ENCODE measurements around the gene MICA.

The MICA gene

GRCh38 chr6:31419842-31420241 lies 16.4 kb downstream of the MICA start:
- TF ChIP-seq TAF1 (IDR thresholded peaks at IDR 0.05; ENCODE audit: borderline replicate concordance, insufficient read depth, low read length) (no peak), POLR2AphosphoS5 (IDR thresholded peaks at IDR 0.05; ENCODE audit: low read depth, low read length) (no peak), FOXP2 (optimal IDR thresholded peaks at IDR 0.05; ENCODE audit: borderline replicate concordance, extremely low read depth, extremely low read length, insufficient read depth) (no peak), REST (IDR thresholded peaks at IDR 0.05; ENCODE audit: insufficient read depth in 1 of 2, low read depth in 2 of 2, low read length in 2 of 2) (no peak), SIN3A (IDR thresholded peaks at IDR 0.05; ENCODE audit: borderline replicate concordance, insufficient read depth, low read length) (no peak)

GRCh38 chr6:31420546-31420945 lies 17.2 kb downstream of the MICA start:
- TF ChIP-seq FOXP2 (optimal IDR thresholded peaks at IDR 0.05; ENCODE audit: borderline replicate concordance, extremely low read depth, extremely low read length, insufficient read depth) (no peak), REST (IDR thresholded peaks at IDR 0.05; ENCODE audit: insufficient read depth in 1 of 2, low read depth in 2 of 2, low read length in 2 of 2) (no peak), TAF1 (IDR thresholded peaks at IDR 0.05; ENCODE audit: borderline replicate concordance, insufficient read depth, low read length) (no peak), POLR2AphosphoS5 (IDR thresholded peaks at IDR 0.05; ENCODE audit: low read depth, low read length) (no peak), SIN3A (IDR thresholded peaks at IDR 0.05; ENCODE audit: borderline replicate concordance, insufficient read depth, low read length) (no peak)

- no peak for TF ChIP-seq REST (IDR thresholded peaks at IDR 0.05; ENCODE audit: insufficient read depth in 1 of 2, low read depth in 2 of 2, low read length in 2 of 2)
- TF ChIP-seq FOXP2 (optimal IDR thresholded peaks at IDR 0.05; ENCODE audit: borderline replicate concordance, extremely low read depth, extremely low read length, insufficient read depth): no peak
- TF ChIP-seq POLR2AphosphoS5 (IDR thresholded peaks at IDR 0.05; ENCODE audit: low read depth, low read length): no peak
- no peak for TF ChIP-seq TAF1 (IDR thresholded peaks at IDR 0.05; ENCODE audit: borderline replicate concordance, insufficient read depth, low read length)
- no peak for TF ChIP-seq SIN3A (IDR thresholded peaks at IDR 0.05; ENCODE audit: borderline replicate concordance, insufficient read depth, low read length)
Measured at GRCh38 chr6:31422587-31422986, 19.2 kb downstream of the MICA start.

- TF ChIP-seq FOXP2 (optimal IDR thresholded peaks at IDR 0.05; ENCODE audit: borderline replicate concordance, extremely low read depth, extremely low read length, insufficient read depth): no peak
- TF ChIP-seq REST (IDR thresholded peaks at IDR 0.05; ENCODE audit: insufficient read depth in 1 of 2, low read depth in 2 of 2, low read length in 2 of 2): no peak
- TF ChIP-seq TAF1 (IDR thresholded peaks at IDR 0.05; ENCODE audit: borderline replicate concordance, insufficient read depth, low read length): no peak
- TF ChIP-seq SIN3A (IDR thresholded peaks at IDR 0.05; ENCODE audit: borderline replicate concordance, insufficient read depth, low read length): no peak
- no peak for TF ChIP-seq POLR2AphosphoS5 (IDR thresholded peaks at IDR 0.05; ENCODE audit: low read depth, low read length)
Measured at GRCh38 chr6:31423550-31423949, 20.2 kb downstream of the MICA start.

All from PFSK-1 (cell line).